Mucosa of gallbladder (tissue), 1 donor: ENCODE measurements around the gene DDX59. TPM values are rescaled to one million over a fixed set of nuclear protein-coding genes. Genes with fewer than 3 reads are reported as not detected.
"Not testable (repeated sequence)": the region's sequence is repeated elsewhere in the genome, so short reads cannot be mapped to it uniquely, and the experiment has no call there.

Source experiments
- DNase-seq: peaks from one replicate; pipeline ENCODE4 v3.0.0-alpha.2; 2020; ENCODE audit warnings: low spot score
- total RNA-seq: library from RNA; stranded (reverse); gene quantifications from one replicate; pipeline ENCODE4 v1.2.1, GENCODE V29; 2021
- donor health status: DM: no; HTN: no; CAD: no.

DDX59 gene
- total RNA-seq, 1 donor from 2014 or later = 15.4 TPM

DNA sequence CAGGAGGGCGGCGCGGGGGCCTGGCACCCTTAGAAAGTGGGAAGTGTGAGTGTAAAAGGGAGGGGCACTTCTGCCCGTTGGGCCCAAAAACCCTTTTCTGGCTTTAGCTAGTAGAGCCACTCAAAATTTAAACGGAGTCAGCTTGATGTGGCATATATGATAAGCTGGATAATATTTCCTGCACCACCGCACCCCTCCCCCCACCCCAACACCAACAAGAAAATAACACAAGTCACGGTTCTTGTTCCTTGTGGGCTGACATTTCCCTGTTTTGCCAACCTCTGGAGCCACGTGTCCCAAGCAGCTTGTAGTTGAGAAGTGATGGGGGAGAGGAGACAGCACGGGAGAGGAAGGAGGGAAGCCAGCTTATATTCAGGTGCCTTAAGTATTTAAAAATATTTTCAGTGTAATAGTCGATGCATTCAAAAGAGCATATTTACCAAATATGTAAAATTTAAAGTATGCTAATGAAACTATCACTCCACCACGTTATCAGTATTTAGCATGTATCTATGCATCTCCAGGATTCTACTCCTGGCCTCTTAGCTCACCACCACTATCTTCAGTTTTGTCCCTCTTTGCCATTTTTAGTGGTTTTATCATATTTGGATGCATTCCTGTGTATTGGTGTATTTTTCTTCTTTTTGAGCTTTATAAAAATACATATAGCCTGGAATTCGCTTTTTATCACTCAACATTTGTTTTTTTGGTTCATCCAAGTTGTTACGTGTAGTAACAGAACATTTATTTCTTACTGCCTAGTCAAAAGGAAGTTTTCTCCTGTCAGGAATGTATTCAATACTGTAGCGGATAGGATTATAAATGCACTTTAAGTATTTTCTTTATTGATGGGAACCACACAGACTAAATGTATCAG lies 773 bp upstream of the DDX59 start:
- DNase-seq = peak; percentile 42

DNA sequence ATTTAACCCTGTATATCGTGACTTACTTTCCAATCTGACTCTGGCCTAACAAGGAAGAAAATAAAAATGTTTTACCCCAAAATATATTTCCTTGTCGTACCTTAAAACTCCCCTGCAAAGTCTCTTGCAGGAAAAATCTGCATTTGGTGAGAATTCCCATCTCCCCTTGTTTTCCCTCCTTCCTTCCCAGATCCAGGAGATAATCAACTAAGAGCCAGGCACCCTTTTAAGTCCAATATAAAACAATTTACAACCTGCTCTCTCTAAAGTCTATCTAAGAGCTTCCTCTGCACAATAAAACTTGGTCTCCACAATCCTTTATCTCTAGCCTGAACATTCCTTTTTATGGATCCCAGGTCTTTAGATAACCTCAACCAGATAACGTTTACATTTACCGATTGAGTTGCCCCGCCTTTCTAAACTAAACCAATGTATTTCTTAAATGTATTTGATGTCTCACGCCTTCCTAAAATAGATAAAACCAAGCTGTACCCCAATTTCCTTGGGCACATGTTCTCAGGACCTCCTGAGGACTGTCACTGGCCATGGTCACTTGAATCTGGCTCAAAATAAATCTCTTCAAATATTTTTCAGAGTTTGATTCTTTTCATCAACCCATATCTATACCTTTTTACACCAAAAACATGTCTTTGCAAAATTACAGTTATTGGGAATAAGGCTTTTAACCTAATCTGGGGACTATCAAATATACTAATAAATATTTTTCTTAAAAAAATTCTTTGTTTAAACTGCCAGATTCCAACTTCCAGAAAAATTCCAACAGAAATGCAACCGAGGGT lies 993 bp downstream of the DDX59 start:
- DNase-seq = no peak

DNA sequence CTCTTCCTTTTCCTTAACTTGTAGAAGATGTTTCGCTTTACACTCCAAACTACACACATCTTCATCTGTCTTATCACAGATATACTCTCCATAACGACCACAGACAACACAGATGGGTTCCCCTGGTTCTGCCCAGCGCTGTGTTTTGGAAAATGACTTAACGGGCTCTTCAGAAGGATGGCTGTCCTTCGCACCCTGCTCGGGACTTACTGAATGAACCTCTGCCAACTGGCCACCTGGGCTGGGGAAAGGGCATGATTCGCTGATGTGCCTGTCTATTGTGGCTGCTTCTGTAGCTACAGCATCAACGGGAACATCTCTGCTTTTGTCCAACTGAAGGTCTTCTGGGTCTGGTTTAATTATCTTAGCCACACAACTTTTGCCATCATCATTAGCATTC lies 3.4 kb downstream of the DDX59 start:
- DNase-seq = no peak

DNA sequence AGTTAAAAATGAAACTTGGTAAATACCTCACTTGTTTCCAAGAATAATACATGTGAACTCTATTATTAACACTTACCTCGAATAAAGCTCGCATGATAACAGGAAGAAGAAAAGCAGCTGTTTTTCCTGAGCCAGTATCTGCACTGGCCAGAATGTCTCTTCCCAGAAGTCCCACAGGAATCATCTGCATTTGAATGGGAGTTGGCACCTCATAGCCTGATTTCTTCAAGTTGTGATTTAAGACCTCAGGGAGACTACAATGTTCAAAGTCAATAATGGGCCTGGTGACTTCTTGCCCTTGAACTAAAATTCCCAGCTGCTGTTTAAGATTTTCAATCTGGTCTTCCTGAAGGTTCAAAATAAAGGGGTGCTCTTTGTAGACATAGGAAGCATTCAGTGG lies 3.8 kb downstream of the DDX59 start:
- DNase-seq = no peak

DNA sequence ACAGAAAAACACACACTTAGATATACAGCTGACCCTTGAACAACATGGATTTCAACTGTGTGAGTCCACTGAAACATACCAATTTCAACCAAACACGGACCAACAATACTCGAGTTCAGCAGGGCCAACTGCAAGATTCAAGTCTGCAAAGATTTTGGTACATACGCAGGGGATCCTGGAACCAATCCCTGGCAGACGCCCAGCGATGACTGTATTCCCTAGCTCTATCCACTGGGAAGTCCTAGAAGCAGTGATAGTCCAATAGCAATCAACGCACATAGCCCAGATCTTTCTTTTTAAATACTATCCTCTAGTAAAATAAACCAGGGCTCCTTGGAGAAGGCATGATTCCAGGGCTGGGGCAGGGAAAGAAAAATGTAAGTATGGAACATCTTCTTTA lies 9.0 kb downstream of the DDX59 start:
- peak; percentile 42 for DNase-seq

DNA sequence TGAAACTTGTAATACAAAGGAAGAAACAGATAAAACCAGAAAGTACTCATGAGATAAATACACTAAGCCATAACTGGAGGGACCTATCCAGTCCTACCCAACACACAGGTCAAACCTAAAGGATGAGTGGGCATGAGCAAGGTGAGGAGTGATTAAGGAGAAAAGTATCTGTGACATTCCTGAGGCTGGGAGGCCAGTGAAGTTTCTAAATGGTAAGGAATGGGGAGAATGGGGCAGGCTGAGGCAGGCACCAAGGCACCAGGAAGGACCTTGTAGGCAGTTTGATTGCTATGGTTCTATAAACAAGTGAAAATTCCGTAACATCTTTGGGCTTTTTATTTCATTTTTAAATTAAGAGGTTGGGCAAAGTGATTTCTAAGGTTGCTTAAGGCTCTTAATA lies 10.4 kb downstream of the DDX59 start:
- DNase-seq = no peak

DNA sequence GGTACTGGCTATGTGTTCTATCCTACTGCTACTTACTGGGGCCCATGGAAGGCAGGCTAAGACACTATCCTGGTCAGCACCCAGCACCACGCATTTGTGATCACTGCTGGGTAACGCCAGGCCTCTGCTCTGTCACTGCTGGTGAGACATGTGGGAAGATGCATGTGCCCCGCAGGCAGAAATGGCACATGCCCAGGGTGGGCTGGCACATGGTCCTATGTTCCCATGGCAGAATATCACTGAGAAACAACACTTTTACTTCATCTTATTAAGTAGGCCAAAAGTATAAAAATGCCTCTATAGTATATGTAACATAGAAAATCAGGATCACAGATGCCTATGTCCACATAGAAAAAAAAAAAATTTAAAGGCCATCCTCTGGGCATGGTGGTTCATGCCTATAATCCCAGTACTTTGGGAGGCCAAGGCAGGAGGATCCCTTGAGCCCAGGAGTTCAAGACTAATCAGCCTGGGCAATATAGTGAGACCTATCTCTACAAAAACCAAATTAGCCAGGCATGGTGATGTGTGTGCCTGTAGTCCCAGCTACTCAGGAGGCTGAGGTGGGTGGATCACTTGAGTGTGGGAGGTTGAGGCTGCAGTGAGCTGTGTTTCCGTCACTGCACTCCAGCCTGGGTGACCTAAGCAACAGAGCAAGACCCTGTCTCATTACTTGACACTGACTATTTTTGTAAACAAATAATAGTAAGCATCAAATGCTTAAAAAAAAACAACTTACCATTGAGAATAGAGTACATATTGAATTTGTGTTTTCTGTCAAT lies 11.5 kb downstream of the DDX59 start:
- DNase-seq = no peak

DNA sequence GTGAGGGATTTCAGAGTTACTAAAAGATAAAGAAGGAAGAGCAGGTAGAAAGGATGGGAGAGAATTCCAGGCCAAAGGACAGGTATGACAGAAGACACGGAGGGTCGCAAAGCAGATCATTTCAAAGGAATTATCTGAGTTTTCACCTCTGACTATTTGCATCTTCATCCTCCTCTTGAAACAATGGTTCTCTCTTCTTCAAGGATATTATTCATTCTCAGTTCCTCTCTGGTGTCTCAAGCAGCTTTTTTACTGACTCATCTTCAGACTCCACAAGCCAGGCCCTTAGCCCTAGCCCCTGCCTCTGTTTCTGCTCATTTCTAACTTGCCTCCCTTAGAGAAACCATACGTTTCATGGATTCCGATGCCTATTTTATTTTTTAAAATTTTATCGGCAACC lies 15.0 kb downstream of the DDX59 start:
- DNase-seq = no peak

DNA sequence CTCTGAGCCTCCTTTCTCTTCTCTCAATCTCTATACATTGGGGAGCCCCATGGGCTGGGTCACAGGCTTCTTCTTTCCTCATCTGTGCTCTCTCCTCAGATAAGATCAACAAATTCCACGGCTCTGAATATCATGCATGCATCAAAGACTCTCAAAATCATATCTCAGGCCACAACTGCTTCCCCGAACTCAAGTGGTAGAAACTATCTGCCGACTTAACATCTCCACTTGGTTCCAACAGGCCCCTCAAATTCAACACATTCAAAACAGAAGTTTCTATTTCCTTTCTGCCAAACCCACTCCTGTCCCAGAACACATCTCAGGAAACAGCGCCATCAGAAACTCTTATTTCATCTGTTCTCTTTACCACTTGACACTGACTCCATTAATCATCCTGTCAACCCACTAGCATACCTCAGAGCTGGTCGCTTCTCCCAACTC lies 16.7 kb downstream of the DDX59 start:
- no peak for DNase-seq

DNA sequence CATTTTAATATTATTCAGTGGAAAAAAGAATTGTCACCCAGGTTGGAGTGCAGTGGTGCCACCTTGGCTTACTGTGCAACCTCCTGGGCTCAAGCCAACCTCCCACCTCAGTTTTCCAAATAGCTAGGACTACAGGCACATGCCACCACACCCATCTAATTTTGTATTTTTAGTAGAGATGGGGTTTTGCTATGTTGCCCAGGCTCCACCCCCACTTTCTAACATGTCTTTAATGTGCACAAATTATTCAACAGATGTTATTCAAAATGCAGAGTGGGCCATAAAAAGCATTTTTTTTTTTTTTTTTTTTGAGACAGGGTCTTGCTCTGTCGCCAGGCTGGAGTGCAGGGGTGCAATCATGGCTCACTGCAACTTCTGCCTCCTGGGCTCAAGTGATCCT lies 17.3 kb downstream of the DDX59 start:
- DNase-seq = no peak

DNA sequence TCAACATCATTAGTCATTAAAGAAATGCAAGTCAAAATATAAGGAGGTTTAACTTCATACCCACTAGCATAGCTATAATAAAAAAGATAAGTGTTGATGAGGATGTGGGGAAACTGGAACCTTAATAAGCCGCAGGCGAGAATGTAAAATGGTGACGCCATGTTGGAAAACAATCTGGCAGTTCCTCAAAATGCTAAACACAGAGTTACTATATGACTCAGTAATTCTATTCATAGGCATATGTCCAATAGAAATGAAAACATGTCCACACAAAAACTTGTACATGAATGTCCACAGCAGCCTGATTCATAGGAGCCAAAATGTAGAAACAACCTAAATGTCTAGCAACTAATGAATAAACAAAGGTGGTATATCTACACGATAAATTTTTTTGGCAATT lies 23.2 kb downstream of the DDX59 start:
- DNase-seq = no peak

DNA sequence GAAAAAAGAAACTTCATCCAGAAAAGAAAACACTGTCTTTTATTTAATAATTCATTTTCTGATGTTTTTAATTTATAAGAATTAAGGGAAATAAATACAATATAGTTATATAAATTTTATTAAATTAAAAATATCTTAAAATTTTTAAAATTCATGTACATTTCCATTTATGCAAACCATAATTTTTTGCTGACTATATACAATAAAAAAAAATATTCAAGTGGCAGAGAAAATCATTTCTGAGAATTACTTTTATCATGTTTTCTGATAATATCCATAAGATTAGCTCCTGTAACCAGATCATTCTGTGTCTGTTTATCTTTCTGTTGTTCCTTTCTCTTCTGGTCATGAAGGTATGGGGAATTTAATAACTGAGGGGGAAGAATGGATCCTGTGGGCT lies 25.7 kb downstream of the DDX59 start:
- DNase-seq = no peak

DNA sequence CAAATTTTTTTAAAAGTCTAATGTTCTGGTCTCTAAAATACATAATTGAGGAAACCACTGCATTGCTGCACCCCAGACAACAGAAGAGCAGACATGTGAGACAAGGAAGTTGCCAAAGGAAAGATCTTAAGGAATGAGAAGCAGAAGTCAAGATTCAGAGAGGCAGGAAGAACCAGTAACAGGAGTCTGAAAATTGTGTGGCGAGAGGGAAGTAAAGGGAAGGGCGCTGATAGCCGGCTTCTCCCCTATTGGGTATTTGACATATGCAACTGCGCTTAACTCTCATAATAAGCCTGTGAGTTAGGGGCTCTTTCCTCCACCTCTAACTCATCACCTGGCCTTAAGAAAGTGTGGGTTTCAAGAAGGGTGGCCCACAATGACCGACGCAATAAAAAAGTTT lies 27.2 kb downstream of the DDX59 start:
- DNase-seq = no peak

DNA sequence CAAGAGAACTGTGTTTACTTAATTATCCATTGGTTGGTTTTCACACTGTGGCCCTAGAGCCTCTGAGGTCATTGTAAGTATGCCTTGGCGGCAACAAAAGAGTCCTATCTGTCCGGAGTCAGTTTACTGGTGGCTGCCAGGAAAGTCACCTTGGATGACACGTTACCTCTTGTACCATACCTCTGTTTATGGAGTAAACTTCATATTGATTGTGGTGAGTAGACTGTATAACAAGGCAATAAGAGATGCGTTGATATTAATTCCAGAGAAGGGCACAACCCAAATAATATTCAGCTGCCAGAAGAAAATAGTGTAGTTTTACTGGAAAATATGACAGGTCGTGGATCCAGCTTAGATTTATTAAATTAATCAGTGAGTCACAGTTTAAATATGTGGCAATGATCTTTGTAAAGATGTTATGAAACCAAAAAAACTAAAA lies 28.7 kb downstream of the DDX59 start:
- DNase-seq = no peak

DNA sequence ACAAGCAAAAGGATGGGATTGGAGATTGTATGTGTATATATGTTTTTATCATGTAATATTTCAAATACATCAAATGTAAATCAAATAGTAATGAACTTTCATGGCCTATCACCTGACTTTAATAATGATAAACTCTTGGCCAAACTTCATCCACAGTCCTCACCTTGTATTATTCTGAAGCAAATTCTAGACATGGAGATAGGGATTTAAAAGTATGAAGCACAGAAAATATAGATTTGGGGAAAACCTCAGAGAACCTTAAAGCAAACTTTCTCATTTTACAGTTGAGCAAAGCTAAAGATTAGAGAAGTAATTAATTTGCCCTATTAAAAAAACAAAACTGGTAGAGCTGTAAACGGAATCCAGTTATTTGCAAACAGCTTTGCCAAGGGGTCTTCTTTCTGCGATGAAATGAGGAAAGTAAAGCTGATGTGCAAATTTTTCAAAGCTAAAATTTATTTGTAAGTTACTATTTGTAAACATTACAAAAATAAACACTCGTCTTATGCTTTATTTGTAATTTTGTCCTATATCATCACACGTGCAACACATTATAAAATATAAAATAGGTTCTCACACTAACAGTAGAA lies 29.2 kb downstream of the DDX59 start:
- no peak for DNase-seq

DNA sequence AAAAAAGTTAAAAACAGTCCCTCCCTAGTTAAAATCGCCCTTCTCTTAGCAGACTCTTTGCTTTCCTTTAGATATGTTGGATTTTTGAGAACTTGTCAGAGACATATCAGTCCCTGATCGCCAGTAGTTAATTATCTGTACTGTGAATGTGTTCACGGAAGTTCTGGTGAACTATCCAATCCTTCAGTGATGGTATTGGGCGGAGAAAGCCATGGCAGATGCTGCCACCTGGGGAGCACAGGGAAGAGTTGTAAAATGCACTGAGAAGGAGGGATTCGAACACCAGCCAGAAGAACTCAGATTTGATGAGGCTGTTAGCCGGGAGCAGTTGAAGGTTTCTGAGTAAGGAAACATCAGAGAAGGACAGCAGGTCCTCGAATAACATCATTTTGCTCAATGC lies 31.6 kb downstream of the DDX59 start:
- DNase-seq = no peak

DNA sequence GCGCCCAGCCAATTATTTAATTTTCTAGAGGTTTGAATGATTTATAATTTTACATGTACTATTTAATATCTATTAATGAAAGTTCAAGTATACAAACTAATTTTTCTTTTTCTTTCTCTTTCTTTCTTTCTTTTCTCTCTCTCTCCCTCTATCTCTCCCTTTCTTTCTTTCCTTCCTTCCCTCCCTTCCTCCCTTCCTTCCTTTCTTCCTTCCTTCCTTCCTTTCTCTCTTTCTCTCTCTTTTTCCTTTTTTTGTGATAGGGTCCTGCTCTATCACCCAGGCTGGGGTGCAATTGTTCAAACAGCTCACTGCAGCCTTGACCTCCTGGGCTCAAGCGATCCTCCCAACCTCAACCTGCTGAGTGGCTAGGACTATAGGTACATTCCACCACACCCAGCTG lies 33.0 kb downstream of the DDX59 start:
- DNase-seq = no peak

DNA sequence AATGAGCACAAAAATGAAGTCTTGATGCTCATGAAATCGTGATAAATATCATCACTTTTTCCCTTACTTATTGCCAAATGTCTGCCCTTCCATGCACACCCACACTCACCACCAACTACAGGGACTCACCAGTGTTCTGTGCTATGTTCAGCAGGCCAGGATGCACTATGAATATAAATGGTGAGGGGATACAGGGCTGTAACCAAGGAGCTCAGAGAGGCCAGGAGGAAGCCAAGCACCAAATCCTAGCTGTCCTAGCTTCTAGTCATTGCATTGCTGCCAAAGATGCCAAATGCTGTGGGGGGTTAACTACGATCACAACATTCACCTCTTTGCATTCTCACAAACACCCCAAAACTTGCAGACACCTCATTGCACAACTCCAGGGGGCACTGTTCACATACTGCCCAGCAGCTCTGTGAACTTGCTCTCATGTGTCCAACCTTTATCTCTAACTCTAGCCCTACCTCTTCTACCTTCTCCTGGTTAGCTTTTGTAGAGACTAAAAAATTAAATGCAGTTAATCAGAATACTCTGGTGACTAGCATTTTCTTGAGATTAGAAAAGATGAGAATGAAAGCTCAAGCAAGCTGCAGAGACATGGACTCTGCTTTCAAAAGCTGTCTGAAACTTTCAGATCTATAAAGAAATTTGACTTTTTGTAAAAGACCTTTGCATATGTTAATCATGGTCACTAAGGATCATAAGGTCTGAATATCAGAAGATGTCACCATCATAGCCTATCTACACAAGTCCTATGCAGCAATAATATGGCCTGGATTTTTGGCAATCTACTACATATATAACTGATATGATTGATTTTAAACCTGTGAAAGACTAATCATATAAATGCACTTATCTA lies 35.2 kb downstream of the DDX59 start:
- DNase-seq = no peak

DNA sequence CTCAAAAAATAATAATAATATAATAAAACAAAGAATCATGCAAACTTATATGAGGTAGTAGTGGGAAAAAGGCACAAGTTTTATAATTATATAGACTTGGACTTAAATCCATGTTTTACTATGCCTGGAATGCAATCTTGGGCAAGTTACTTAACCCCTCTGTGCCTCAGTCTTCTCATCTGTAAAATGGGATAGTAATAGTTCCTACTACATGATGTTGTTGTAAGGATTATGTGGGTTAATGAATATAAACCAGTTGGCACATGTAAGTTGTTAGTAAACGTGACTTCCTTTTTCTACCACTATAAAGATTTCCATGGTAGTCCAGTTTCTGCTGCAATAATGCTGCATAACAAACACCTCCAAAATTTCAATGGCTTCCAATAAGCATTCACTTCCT lies 38.3 kb downstream of the DDX59 start:
- DNase-seq = no peak

DNA sequence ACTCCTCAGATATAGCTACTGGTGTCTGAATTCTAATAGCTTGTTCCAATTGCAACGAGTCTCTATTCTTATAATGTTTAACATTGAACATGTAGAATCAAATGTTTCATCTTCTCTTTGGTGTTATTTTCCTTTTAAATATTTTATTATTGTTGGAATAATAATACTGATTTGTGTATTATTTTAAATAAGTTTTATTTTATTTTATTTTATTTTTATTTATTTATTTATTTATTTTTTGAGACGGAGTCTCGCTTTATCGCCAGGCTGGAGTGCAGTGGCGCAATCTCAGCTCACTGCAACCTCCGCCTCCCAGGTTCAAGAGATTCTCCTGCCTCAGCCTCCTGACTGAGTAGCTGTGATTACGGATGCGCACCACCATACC lies 39.2 kb downstream of the DDX59 start:
- DNase-seq = not testable (repeated sequence)
